NCI-H146 (cell line): ENCODE measurements around the gene MYO7A.

Experiments
- DNase-seq: peaks from one replicate; lab custom pipeline; 2025; lab: John Stamatoyannopoulos, UW

The MYO7A gene

GRCh38 chr11:77201991-77202841, 74.2 kb downstream of the MYO7A start:
- DNase-seq = no peak

- no peak for DNase-seq
Observed at GRCh38 chr11:77202941-77203900, 75.2 kb downstream of the MYO7A start.

- no peak for DNase-seq
Observed at GRCh38 chr11:77203901-77204753, 76.1 kb downstream of the MYO7A start.

- DNase-seq = no peak
Observed at GRCh38 chr11:77204754-77205466, 76.9 kb downstream of the MYO7A start.

GRCh38 chr11:77205467-77206263, 77.6 kb downstream of the MYO7A start:
- no peak for DNase-seq

GRCh38 chr11:77206264-77207018, 78.4 kb downstream of the MYO7A start:
- DNase-seq = no peak

- no peak for DNase-seq
Observed at GRCh38 chr11:77207019-77207485, 79.0 kb downstream of the MYO7A start.

GRCh38 chr11:77207618-77208313, 79.7 kb downstream of the MYO7A start:
- DNase-seq = no peak

- no peak for DNase-seq
Observed at GRCh38 chr11:77208535-77208934, 80.5 kb downstream of the MYO7A start.

- no peak for DNase-seq
Observed at GRCh38 chr11:77209663-77210062, 81.6 kb downstream of the MYO7A start.

GRCh38 chr11:77211040-77211451, 83.0 kb downstream of the MYO7A start:
- no peak for DNase-seq

GRCh38 chr11:77211594-77212251, 83.7 kb downstream of the MYO7A start:
- DNase-seq = no peak

- no peak for DNase-seq
Observed at GRCh38 chr11:77212314-77213007, 84.4 kb downstream of the MYO7A start.

- no peak for DNase-seq
Observed at GRCh38 chr11:77213029-77213579, 85.1 kb downstream of the MYO7A start.

- DNase-seq = no peak
Observed at GRCh38 chr11:77213589-77214428, 85.8 kb downstream of the MYO7A start.

- no peak for DNase-seq
Observed at GRCh38 chr11:77214557-77214956, 86.5 kb downstream of the MYO7A start.
